IMR-90 (cell line): Measurements from ENCODE around the gene SENP2. TPM values are rescaled to one million over a fixed set of nuclear protein-coding genes. Genes with fewer than 3 reads are reported as not detected.
A peak's percentile ranks its signal among the peaks of the same experiment; 100 is the strongest.

ENCODE experiments used
- ATAC-seq: fragments of 200-7000 bp; cut with Tn5 transposase; 2 replicates; pipeline ENCODE4 v1.9.1; 2020; ENCODE audit warnings: low read depth, mild to moderate bottlenecking, moderate library complexity
- BruUV-seq: library from RNA; stranded (reverse); fragments of 400-500 nt; replicated peaks from 2 replicates; lab custom pipeline; 2021; lab: Mats Ljungman, UMichigan
- CTCF ChIA-PET: fragments of 300-600 bp; formaldehyde crosslinking; extraction: SDS; loops from one replicate; lab custom pipeline; 2021; ENCODE audit warnings: antibody characterized with exemption; lab: Yijun Ruan, JAX
- POLR2A ChIA-PET: fragments of 300-600 bp; sonication (Branson Sonifier 250); formaldehyde crosslinking; loops from one replicate; lab custom pipeline; 2022; ENCODE audit warnings: antibody characterized with exemption; ENCODE audit not compliant: unreplicated experiment; lab: Charles Lee
- DNase-seq: peaks from one replicate; pipeline ENCODE4 v3.0.0; 2013
- H2AFZ ChIP-seq: replicated peaks from 2 replicates; pipeline ENCODE3; 2013; ENCODE audit warnings: low read length, mild to moderate bottlenecking; ENCODE audit not compliant: poor library complexity
- H2AK5ac ChIP-seq: 2 replicates; pipeline ENCODE4 v1.6.1; 2013; ENCODE audit warnings: low read depth, low read length, inconsistent platforms
- H2AK9ac ChIP-seq: replicated peaks from 2 replicates; pipeline ENCODE3; 2013; ENCODE audit warnings: mild to moderate bottlenecking, low read depth, low read length, moderate library complexity; ENCODE audit not compliant: poor library complexity
- H2BK120ac ChIP-seq: 2 replicates; pipeline ENCODE4 v1.6.1; 2013; ENCODE audit warnings: low read depth, low read length, inconsistent platforms
- H2BK15ac ChIP-seq: 3 replicates; pipeline ENCODE4 v1.6.1; 2013; ENCODE audit warnings: low read depth, low read length, inconsistent platforms
- H2BK20ac ChIP-seq: 2 replicates; pipeline ENCODE4 v1.6.1; 2013; ENCODE audit warnings: low read depth, mild to moderate bottlenecking, inconsistent platforms, low read length, moderate library complexity
- H2BK5ac ChIP-seq: 2 replicates; pipeline ENCODE4 v1.6.1; 2013; ENCODE audit warnings: mild to moderate bottlenecking, low read depth, low read length, inconsistent platforms; ENCODE audit not compliant: poor library complexity, severe bottlenecking
- H3K14ac ChIP-seq: replicated peaks from 2 replicates; pipeline ENCODE4 v1.6.1; 2013; ENCODE audit warnings: low read depth, low read length, inconsistent platforms
- H3K18ac ChIP-seq: 2 replicates; pipeline ENCODE4 v1.6.1; 2013; ENCODE audit warnings: low read depth, low read length, control low read depth
- H3K23ac ChIP-seq: 2 replicates; pipeline ENCODE4 v1.6.1; 2013; ENCODE audit warnings: low read depth, low read length, inconsistent platforms
- H3K27ac ChIP-seq: 2 replicates; pipeline ENCODE4 v1.5.1; 2013; ENCODE audit warnings: mild to moderate bottlenecking, control low read depth, low read length; ENCODE audit not compliant: insufficient read depth
- H3K27me3 ChIP-seq: 2 replicates; pipeline ENCODE4 v1.6.1; 2013; ENCODE audit warnings: low read length; ENCODE audit not compliant: control insufficient read depth, insufficient read depth
- H3K36me3 ChIP-seq: 2 replicates; pipeline ENCODE4 v1.6.1; 2013; ENCODE audit warnings: low read length, mixed read lengths; ENCODE audit not compliant: control insufficient read depth, insufficient read depth
- H3K4ac ChIP-seq: 2 replicates; pipeline ENCODE4 v1.6.1; 2013; ENCODE audit warnings: low read depth, low read length, inconsistent platforms
- H3K4me1 ChIP-seq: 2 replicates; pipeline ENCODE4 v1.6.1; 2013; ENCODE audit warnings: low read length, mixed read lengths; ENCODE audit not compliant: control insufficient read depth, insufficient read depth
- H3K4me2 ChIP-seq: 2 replicates; pipeline ENCODE4 v1.6.1; 2013; ENCODE audit warnings: low read depth, mild to moderate bottlenecking, control low read depth, low read length, moderate library complexity
- H3K4me3 ChIP-seq: 2 replicates; pipeline ENCODE4 v1.5.1; 2013; ENCODE audit warnings: low read depth, mild to moderate bottlenecking, control low read depth, low read length, moderate library complexity; ENCODE audit not compliant: insufficient read depth
- H3K56ac ChIP-seq: 2 replicates; pipeline ENCODE4 v1.6.1; 2013; ENCODE audit warnings: low read length, inconsistent platforms; ENCODE audit not compliant: insufficient read depth; ENCODE audit errors: extremely low read depth
- H3K79me1 ChIP-seq, 2 experiments: 2 replicates each; pipeline ENCODE4 v1.6.1; 2013; ENCODE audit warnings: low read length in 2 of 2, inconsistent platforms in 1 of 2, low read depth in 1 of 2
- H3K9ac ChIP-seq: 2 replicates; pipeline ENCODE4 v1.6.1; 2013; ENCODE audit warnings: low read depth, low read length, control low read depth
- H3K9me1 ChIP-seq: 2 replicates; pipeline ENCODE4 v1.6.1; 2013; ENCODE audit warnings: low read length, inconsistent platforms; ENCODE audit not compliant: insufficient read depth
- H3K9me3 ChIP-seq: 2 replicates; pipeline ENCODE4 v1.6.1; 2013; ENCODE audit warnings: low read length; ENCODE audit not compliant: control insufficient read depth, insufficient read depth
- H4K20me1 ChIP-seq: 2 replicates; pipeline ENCODE4 v1.6.1; 2013; ENCODE audit warnings: low read length, inconsistent platforms; ENCODE audit not compliant: insufficient read depth
- H4K5ac ChIP-seq: 2 replicates; pipeline ENCODE4 v1.6.1; 2013; ENCODE audit warnings: mild to moderate bottlenecking, low read depth, low read length, control low read depth
- H4K8ac ChIP-seq, 2 experiments: 2 replicates each; pipeline ENCODE4 v1.6.1; 2013; ENCODE audit warnings: low read depth in 2 of 2, low read length in 2 of 2, control low read depth in 1 of 2, inconsistent platforms in 1 of 2
- H4K91ac ChIP-seq: 2 replicates; pipeline ENCODE4 v1.6.1; 2013; ENCODE audit warnings: low read depth, low read length, inconsistent platforms; ENCODE audit not compliant: insufficient read depth
- CHD1 ChIP-seq: IDR thresholded peaks from 2 replicates; pipeline ENCODE4 v1.6.1; 2012; ENCODE audit warnings: low read depth, low read length, improper control_type of control experiment
- FOS ChIP-seq: fragments of 150-350 bp; IDR thresholded peaks from 2 replicates; pipeline ENCODE4 v1.6.1; 2016; ENCODE audit warnings: low read depth, low read length
- MAFK ChIP-seq: IDR thresholded peaks from 2 replicates; pipeline ENCODE4 v1.6.1; 2012; ENCODE audit warnings: low read depth, low read length, improper control_type of control experiment
- POLR2A ChIP-seq: IDR thresholded peaks from 2 replicates; pipeline ENCODE4 v1.6.1; 2012; ENCODE audit warnings: mild to moderate bottlenecking, low read depth, low read length
- RAD21 ChIP-seq: IDR thresholded peaks from 2 replicates; pipeline ENCODE4 v1.6.1; 2012; ENCODE audit warnings: low read length, improper control_type of control experiment
- WGBS, 2 experiments: methylation state at CpG; one replicate each; pipeline versions ENCODE4 v1.1.5 to v1.1.7; 2013; ENCODE audit warnings: missing lambda C conversion rate in 2 of 2; ENCODE audit not compliant: insufficient read length in 1 of 2; ENCODE audit errors: extremely low coverage in 2 of 2; 5-methylcytosine and 5-hydroxymethylcytosine counted together
- dilution Hi-C: fragments of 300-500 bp; cut with HindIII; formaldehyde crosslinking; loops from one replicate; pipeline ENCODE4 v1.14.3; 2018; ENCODE audit warnings: low sequenced_read_pairs; ENCODE audit not compliant: unreplicated experiment
- in situ Hi-C: fragments of 300-500 bp; cut with MboI; formaldehyde crosslinking; loops from 3 replicates; pipeline ENCODE4 v1.14.3; 2019; ENCODE audit warnings: low sequenced_read_pairs, inconsistent platforms, mixed read lengths
- intact Hi-C: fragments of 100-400 bp; cut with micrococcal nuclease; formaldehyde crosslinking; loops from 2 replicates; pipeline ENCODE4 v1.10.0; 2022
- polyA plus RNA-seq, 3 experiments: library from polyadenylated mRNA; depleted of rRNA; stranded (reverse); fragments of >200 nt; gene quantifications; 2 replicates each; pipeline ENCODE4 v1.2.3, GENCODE V29; 2012; ENCODE audit warnings: low replicate concordance in 1 of 3
- total RNA-seq: library from RNA; depleted of rRNA; stranded (reverse); fragments of >200 nt; gene quantifications from 2 replicates; pipeline ENCODE4 v1.2.3, GENCODE V29; 2012
- TF ChIP-seq, protein P1 (sequence below): conservative IDR thresholded peaks from 2 replicates; pipeline ENCODE4 v1.5.1; 2012; ENCODE audit warnings: mild to moderate bottlenecking, low read depth, low read length, improper control_type of control experiment

The SENP2 gene
- total and polyA plus RNA-seq, 2 of the 4 experiments (the other 2 are of a cell fraction) = 9.4 to 15.2 TPM

DNA sequence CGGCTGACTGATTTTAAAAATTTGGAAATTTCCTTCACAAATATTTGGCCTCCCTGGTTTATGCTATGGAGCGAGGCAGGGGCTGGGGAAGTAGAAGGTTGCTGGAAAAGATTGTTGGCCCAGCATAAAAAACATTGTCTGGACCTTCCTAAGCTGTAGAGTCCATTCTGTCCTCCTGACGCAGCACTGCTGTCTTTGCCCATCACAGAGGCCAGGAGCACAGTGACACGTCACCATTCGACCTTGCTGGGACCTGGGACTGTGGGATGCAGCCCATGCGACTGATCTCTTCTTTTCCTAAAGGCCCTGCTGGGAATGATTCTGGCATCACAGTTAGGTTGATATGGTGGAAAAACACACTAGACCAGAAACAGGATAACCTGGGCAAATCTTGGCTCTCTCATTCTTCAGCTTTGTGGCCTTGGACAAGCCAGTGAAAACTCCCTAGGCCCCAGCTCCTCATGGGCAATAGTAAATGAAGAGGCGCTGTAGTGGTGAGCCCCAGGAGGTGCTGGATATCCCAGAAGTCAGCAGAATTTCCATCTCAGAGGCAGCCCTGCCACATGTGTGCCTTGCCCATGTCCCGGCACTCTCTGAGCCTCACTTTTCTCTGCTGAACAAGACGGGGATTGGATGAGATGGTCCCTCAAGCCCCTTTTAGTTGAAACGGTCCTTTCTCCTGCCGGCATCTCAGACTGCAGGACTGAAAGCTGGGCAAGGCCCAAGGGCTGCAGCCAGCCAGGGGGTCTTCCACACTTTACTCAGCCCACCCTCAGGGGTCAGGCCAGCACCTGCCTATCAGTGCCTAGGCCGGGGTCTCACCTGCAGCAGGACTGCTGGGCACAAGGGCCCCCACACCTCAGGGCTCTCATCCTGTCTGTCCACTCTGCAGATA is 69.6 kb downstream of the SENP2 start:
- no peak overlapping the region; the same call in 1 of the 2 replicates for H3K56ac ChIP-seq
- peak overlapping the region; percentile 47 for H2AK9ac ChIP-seq
- ATAC-seq (no peak), DNase-seq (no peak)
- H4K20me1 ChIP-seq = peaks cover 67% of the 10 kb centered on the region
- peak overlapping the region; percentile 11; the same call in 1 of the 2 replicates for H3K4ac ChIP-seq
- intact Hi-C loops = no loop called here
- 0 out of 2 replicates have a peak overlapping the region, but pooled peaks have one; percentile 8 for H3K4me2 ChIP-seq
- 0 out of 4 replicates have a peak overlapping the region, but pooled peaks of 1 of the 2 experiments have one; percentile 38 for H4K8ac ChIP-seq
- 0 out of 3 replicates have a peak overlapping the region, but pooled peaks have one; percentile 8 for H2BK15ac ChIP-seq
- H2AK5ac ChIP-seq = peak overlapping the region; percentile 93
- TF ChIP-seq RAD21 (no peak), POLR2A (no peak), MAFK (no peak), FOS (no peak), CHD1 (no peak)
- TF ChIP-seq, protein P1, sequence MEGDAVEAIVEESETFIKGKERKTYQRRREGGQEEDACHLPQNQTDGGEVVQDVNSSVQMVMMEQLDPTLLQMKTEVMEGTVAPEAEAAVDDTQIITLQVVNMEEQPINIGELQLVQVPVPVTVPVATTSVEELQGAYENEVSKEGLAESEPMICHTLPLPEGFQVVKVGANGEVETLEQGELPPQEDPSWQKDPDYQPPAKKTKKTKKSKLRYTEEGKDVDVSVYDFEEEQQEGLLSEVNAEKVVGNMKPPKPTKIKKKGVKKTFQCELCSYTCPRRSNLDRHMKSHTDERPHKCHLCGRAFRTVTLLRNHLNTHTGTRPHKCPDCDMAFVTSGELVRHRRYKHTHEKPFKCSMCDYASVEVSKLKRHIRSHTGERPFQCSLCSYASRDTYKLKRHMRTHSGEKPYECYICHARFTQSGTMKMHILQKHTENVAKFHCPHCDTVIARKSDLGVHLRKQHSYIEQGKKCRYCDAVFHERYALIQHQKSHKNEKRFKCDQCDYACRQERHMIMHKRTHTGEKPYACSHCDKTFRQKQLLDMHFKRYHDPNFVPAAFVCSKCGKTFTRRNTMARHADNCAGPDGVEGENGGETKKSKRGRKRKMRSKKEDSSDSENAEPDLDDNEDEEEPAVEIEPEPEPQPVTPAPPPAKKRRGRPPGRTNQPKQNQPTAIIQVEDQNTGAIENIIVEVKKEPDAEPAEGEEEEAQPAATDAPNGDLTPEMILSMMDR = no peak
- no peak overlapping the region for H3K4me3 ChIP-seq
- peak overlapping the region; percentile 35 for H2AFZ ChIP-seq
- peak overlapping the region; percentile 12 for H3K18ac ChIP-seq
- BruUV-seq = no TSS peak
- peak overlapping the region; percentile 24; the same call in 1 of the 2 replicates for H4K91ac ChIP-seq
- peak overlapping the region; percentile 52 for H3K27ac ChIP-seq
- H3K23ac ChIP-seq = peak overlapping the region; percentile 26; the same call in 1 of the 2 replicates
- H4K5ac ChIP-seq = no peak overlapping the region
- no CpG with 5 or more reads among the region's 12 CpGs for WGBS, 2 experiments
- CTCF ChIA-PET = interaction anchor here (0.8 to 1.4 kb wide), 3 partner anchors 26 to 288 kb away, joined by 3 read pairs; partner anchors contain the start of gene SENP2
- peaks cover 59% of the 10 kb centered on the region for H3K36me3 ChIP-seq
- H3K9ac ChIP-seq = 0 out of 2 replicates have a peak overlapping the region, but pooled peaks have one; percentile 12
- POLR2A ChIA-PET = interaction anchor here (0.7 kb wide), 1 partner anchor 168 kb away, joined by 3 read pairs; no protein-coding TSS in a partner anchor
- H3K79me1 ChIP-seq = peaks cover 36 to 76% of the 10 kb centered on the region in 2 experiments
- peaks cover 31% of the 10 kb centered on the region for H3K4me1 ChIP-seq
- peak overlapping the region; percentile 31 for H3K14ac ChIP-seq
- dilution Hi-C loops = no loop called here
- no peaks in the 10 kb centered on the region for H3K9me3 ChIP-seq
- H2BK20ac ChIP-seq = 0 out of 2 replicates have a peak overlapping the region, but pooled peaks have one; percentile 22
- in situ Hi-C loops = loop anchor here (25.0 kb wide), 2 partner anchors 257 to 607 kb away; no protein-coding TSS in a partner anchor
- H2BK120ac ChIP-seq = no peak overlapping the region
- H3K27me3 ChIP-seq = no peaks in the 10 kb centered on the region
- peaks cover 39% of the 10 kb centered on the region for H3K9me1 ChIP-seq
- H2BK5ac ChIP-seq = peak overlapping the region; percentile 60
